Activated T-helper 17 cell treated with anti-CD3 and anti-CD28 coated beads, Interleukin-2, amount 50 U/mL, for 72 hours (primary cell): ENCODE data around the gene RASGEF1C. TPM values are rescaled to one million over a fixed set of nuclear protein-coding genes. Genes with fewer than 3 reads are reported as not detected.
A peak's percentile ranks its signal among the peaks of the same experiment; 100 is the strongest.
"Not testable (repeated sequence)": the region's sequence is repeated elsewhere in the genome, so short reads cannot be mapped to it uniquely, and the experiment has no call there.

ENCODE experiments used
- ATAC-seq: fragments of 150-1000 bp; cut with Tn5 transposase; replicated peaks from 2 replicates; pipeline ENCODE4 v1.10.0; 2021; ENCODE audit warnings: mild to moderate bottlenecking, moderate library complexity
- H3K27ac Mint-ChIP-seq: one replicate; pipeline ENCODE4 v1.8.0; 2022; ENCODE audit warnings: mixed read lengths
- H3K27me3 Mint-ChIP-seq: one replicate; pipeline ENCODE4 v1.8.0; 2022; ENCODE audit warnings: mixed read lengths
- H3K36me3 Mint-ChIP-seq: one replicate; pipeline ENCODE4 v1.8.0; 2022; ENCODE audit warnings: low read depth, mild to moderate bottlenecking, mixed read lengths
- H3K4me1 Mint-ChIP-seq: one replicate; pipeline ENCODE4 v1.8.0; 2022; ENCODE audit warnings: mixed read lengths
- H3K4me3 Mint-ChIP-seq: one replicate; pipeline ENCODE4 v1.8.0; 2022; ENCODE audit warnings: mild to moderate bottlenecking, mixed read lengths
- H3K9me3 Mint-ChIP-seq: one replicate; pipeline ENCODE4 v1.8.0; 2022; ENCODE audit warnings: mixed read lengths
- total RNA-seq, 2 donors: library from RNA; stranded (reverse); gene quantifications; one replicate each; pipeline ENCODE4 v1.2.3, GENCODE V29; 2022

RASGEF1C gene
- total RNA-seq, 2 donors from 2014 or later = not detected

DNA sequence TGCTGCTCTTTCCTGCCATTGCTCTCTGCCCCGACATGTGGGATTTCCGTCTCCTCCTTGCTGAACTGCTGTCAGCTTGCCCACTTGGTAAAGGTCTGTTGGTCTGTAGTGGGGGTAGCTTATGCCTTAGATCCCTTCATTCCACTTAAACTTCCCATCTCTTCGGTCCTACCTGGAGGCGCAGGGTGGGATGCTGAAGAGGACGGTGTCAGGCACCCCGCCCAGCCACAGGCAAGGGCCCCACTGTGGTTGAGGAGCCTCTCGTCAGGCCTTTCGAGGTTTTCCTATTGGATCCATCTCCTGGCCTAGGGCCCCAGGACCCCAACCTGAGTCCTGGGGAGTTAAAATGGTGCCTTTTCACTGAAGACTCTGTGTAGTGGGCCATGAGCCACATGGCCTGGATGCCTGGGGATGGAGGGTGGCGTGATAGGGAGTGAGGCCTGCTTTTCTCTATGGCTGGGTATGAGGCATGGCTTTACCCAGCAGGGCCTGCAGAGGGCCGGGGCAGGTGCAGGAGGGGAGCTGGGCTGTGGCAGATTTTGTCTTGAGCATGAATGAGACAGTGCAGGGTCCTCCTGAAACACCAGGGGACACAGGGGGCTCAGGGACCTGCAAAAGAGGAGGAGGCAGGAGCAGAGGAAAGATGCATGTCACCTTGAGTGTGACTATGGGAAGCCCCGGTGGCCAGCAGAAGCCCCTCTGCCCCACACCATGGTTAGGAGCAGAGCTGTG is 111.7 kb downstream of the RASGEF1C start:
- Mint-ChIP-seq H3K9me3 (no peaks in the 10 kb centered on the region), H3K36me3 (no peaks in the 10 kb centered on the region), H3K27ac (no peak overlapping the region), H3K4me3 (no peak overlapping the region), H3K27me3 (peaks cover 5% of the 10 kb centered on the region), H3K4me1 (no peaks in the 10 kb centered on the region)
- ATAC-seq = no peak

DNA sequence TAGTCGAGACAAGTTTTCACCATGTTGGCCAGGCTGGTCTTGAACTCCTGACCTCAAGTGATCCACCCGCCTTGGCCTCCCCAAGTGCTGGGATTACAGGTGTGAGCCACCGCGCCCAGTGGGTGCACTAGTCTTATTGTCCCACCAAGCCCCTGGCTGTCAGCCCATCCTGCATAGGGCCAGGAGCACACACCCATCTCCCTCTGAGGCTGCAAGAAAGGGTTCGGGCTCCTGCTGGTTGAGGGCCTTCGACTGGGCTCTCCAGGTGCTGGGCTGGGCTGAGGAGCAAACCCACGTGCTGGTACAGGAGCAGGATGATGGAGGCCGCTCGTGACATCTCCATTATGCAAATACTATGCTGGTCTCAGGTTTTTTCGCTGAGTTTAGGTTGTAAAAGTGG is 112.4 kb downstream of the RASGEF1C start:
- Mint-ChIP-seq H3K4me3 (no peak overlapping the region), H3K27me3 (peaks cover 5% of the 10 kb centered on the region), H3K4me1 (peaks cover under 1% of the 10 kb centered on the region), H3K36me3 (no peaks in the 10 kb centered on the region), H3K9me3 (no peaks in the 10 kb centered on the region), H3K27ac (no peak overlapping the region)
- no peak for ATAC-seq

DNA sequence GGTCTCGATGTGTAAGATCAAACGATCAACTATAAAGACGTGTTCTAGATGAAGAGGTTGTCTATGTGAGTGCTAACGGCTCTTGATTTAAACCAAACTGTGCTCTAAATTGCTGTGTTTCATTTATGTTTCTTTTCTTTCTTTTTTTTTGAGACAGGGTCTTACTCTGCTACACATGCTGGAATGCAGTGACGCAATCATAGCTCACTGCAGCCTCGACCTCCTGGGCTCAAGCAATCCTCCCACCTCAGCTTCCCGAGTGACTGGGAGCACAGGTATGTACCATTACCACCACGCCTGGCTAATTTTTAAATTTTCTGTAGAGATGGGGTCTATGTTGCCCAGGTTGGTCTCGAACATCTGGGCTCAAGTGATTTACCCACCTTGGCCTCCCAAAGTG is 113.5 kb downstream of the RASGEF1C start:
- H3K27me3 Mint-ChIP-seq = peaks cover 5% of the 10 kb centered on the region
- H3K27ac Mint-ChIP-seq = no peak overlapping the region
- no peak overlapping the region for H3K4me3 Mint-ChIP-seq
- peaks cover 5% of the 10 kb centered on the region for H3K4me1 Mint-ChIP-seq
- no peaks in the 10 kb centered on the region for H3K36me3 Mint-ChIP-seq
- H3K9me3 Mint-ChIP-seq = no peaks in the 10 kb centered on the region
- no peak for ATAC-seq

DNA sequence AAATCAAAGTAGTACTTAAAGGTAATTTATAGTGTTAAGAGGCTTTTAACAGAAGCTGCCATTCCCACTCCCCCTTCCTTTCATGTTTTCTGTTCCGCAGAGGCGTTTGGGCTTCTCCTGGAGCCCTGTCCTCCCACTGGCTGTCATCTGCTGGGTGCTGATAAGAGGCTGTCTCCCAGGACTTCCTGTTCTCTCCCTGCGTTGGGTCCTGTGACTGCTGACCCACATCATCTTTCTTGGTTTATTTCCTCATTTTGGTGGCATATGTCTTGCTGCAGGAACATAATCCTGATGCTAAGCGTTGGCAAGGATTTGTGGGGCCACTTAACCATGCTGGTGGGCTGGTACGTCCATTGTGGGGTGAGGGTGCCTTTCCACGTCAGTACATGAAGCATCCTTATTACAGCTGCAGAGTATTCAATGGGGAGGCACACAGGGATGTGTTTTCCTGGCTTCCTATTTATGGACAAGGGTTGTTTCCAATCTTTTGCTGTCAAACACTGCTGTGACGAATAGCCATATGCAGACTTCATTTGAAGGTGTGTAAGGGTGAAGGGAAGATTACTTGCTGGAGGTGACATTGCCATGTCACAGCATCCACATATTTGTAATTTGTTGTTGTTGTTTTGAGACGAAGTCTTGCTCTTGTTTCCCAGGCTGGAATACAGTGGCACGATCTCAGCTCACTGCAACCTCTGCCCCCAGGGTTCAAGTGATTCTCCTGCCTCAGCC is 115.2 kb downstream of the RASGEF1C start:
- Mint-ChIP-seq H3K9me3 (no peaks in the 10 kb centered on the region), H3K4me3 (no peak overlapping the region), H3K36me3 (no peaks in the 10 kb centered on the region), H3K27ac (no peak overlapping the region), H3K27me3 (peaks cover 5% of the 10 kb centered on the region), H3K4me1 (peaks cover 5% of the 10 kb centered on the region)
- no peak for ATAC-seq

DNA sequence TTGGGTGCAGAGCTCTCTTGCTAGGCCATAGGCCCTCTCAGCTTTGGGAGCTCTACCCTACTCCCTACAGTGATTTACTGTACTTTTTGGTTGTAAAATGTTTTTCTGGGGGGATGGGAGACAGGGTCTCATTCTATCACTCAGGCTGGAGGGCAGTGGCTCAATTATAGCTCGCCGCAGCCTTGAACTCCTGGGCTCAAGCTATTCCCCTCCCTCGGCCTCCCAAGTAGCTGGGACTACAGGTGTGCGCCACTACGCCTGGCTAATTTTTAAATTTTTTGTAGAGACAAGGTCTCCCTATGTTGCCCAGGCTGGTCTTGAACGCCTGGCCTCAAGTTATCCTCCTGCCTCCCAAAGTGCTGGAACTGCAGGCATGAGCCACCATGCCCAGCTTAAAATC is 115.8 kb downstream of the RASGEF1C start:
- Mint-ChIP-seq H3K4me3 (no peak overlapping the region), H3K9me3 (no peaks in the 10 kb centered on the region)

DNA sequence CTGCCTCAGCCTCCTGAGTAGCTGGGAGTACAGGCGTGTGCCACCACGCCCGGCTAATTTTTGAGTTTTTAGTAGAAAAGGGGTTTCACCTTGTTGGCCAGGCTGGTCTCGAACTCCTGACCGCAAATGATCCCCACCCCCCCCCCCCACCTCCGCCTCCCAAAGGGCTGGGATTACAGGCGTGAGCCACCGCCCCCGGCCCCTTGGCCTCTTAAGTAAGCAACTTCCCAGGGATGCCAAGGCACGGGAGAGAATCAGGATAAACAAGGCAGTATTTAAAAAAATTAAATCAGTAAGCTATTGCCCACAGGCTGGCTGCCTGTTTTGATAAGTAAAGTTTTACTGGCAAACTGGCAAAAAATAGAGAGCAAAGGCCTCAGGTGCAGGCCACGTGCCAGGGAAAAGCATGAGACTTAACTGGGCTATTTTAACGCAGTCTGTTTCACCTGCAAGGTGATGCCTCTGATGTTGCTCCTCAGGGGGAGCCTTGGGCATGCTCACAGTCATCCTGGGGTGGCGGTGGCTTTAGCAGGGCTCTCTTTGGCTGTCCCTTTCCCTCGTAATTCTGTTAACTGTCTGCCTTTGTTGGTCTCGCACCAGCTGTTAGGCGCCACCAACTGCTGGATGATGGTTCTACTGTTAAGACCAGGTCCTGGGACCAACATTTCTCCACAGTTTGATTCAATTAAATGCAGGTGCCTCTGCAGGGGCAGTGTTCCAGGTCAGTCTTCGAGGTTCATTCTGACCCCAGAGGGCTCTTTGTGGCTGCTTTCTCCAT is 118.1 kb downstream of the RASGEF1C start:
- H3K4me3 Mint-ChIP-seq = peak overlapping the region; percentile 47
- H3K4me1 Mint-ChIP-seq = peaks cover 5% of the 10 kb centered on the region
- peak overlapping the region; percentile 43 for H3K27ac Mint-ChIP-seq
- no peak for ATAC-seq
- H3K27me3 Mint-ChIP-seq = peaks cover 5% of the 10 kb centered on the region
- H3K36me3 Mint-ChIP-seq = no peaks in the 10 kb centered on the region
- no peaks in the 10 kb centered on the region for H3K9me3 Mint-ChIP-seq

More for the DNA sequence above, 115.8 kb downstream of the RASGEF1C start:
- H3K27ac Mint-ChIP-seq = no peak overlapping the region
- no peaks in the 10 kb centered on the region for H3K36me3 Mint-ChIP-seq
- no peak for ATAC-seq
- peaks cover 5% of the 10 kb centered on the region for H3K27me3 Mint-ChIP-seq
- H3K4me1 Mint-ChIP-seq = peaks cover 5% of the 10 kb centered on the region

DNA sequence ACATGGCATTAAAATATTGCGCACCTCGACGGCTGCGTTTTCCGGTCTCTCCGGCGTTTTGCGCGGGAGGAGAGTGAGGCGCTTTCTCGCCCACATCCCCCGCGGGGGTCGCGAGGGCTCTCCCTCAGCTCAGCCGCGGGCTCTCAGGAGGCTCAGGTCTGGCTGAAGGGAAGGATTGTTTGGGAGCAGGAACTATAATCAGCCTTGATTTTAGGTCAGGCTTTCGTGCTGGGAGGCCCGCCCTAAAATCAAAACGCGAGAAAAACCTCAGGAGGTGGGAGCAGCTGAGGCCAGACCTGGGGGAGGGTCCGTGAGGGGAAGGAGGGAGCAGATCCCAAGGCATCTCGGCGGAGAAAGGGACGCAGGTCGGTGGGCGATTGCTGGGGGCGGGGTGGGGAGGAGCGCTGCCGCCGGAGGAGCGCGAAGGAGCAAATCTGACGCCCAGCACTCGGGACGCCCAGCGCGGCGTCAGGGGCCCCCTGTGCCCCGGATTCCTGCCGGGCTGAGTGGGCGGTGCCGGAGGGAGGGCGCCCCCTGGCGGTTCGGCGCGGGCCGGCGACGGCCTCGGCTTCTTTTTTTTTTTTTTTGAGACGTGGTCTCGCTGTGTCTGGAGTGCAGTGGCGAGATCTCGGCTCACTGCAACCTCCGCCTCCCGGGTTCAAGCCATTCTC is 118.8 kb downstream of the RASGEF1C start:
- Mint-ChIP-seq H3K36me3 (no peaks in the 10 kb centered on the region), H3K4me1 (peaks cover 5% of the 10 kb centered on the region), H3K27ac (peak overlapping the region; percentile 82), H3K4me3 (peak overlapping the region; percentile 79), H3K9me3 (no peaks in the 10 kb centered on the region), H3K27me3 (peaks cover 3% of the 10 kb centered on the region)
- peak; percentile 90 for ATAC-seq

DNA sequence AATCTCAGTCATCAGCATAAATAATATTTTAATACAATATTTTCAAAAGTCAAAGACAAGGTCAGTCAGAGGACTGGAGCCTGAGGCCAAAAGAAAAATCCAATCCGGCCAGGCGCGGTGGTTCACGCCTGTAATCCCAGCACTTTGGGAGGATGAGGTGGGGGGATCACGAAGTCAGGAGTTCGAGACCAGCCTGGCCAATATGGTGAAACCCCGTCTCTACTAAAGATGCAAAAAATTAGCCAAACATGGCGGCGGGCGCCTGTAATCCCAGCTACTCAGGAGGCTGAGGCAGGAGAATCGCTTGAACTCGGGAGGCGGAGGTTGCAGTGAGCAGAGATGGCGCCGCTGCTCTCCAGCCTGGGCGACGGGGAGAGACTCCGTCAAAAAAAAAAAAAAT is 119.4 kb downstream of the RASGEF1C start:
- not testable (repeated sequence) for H3K4me1 Mint-ChIP-seq, H3K36me3 Mint-ChIP-seq, H3K27me3 Mint-ChIP-seq, ATAC-seq, H3K9me3 Mint-ChIP-seq
- Mint-ChIP-seq H3K27ac (peak overlapping the region; percentile 82), H3K4me3 (peak overlapping the region; percentile 79)

DNA sequence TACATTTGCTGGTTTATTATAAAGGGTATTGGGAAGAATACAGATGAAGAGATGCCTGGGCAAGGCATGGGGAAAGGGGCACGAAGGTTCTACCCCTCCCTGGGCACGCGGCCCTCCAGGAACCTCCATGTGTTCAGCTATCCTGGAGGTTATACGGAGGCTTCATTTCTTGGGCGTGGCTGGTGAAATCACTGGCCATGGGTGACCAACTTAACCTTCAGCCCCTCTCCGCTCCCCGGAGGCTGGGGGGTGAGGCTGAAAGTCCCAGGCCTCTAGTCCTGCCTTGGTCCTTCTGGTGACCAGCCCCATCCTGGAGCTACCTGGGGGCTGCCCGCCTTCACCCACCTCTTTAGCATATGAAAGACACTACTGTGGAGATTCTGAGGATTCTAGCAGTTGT is 120.5 kb downstream of the RASGEF1C start:
- peaks cover 2% of the 10 kb centered on the region for H3K27me3 Mint-ChIP-seq
- H3K4me1 Mint-ChIP-seq = peaks cover 5% of the 10 kb centered on the region
- no peaks in the 10 kb centered on the region for H3K9me3 Mint-ChIP-seq
- no peak for ATAC-seq
- no peak overlapping the region for H3K4me3 Mint-ChIP-seq
- no peaks in the 10 kb centered on the region for H3K36me3 Mint-ChIP-seq
- no peak overlapping the region for H3K27ac Mint-ChIP-seq

DNA sequence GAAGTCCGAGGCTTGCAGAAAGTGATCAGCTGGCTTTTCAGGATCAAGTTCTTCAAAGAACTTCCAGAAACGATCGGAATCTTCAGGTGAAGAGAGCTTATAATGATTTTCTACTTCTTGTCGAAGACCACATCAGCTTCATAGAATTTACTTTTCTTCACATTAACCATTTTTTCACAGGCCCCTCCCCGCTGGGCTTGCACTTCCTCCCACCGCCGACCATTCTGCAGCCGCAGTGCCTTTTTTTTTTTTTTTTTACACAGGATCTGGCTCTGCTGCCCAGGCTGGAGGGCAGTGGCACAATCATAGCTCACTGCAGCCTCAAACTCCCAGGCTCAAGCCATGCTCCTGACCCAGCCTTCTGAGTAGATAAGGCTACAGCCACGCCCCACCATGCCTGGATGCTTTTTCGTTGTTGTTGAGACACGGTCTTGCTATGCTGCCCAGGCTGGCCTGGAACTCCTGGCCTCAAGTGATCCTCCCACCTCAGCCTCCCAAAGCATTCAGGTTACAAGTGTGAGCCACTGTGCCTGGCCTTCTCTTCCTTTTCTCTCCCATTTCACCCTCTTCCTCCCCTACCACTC is 122.1 kb downstream of the RASGEF1C start:
- no peak for ATAC-seq
- Mint-ChIP-seq H3K36me3 (no peaks in the 10 kb centered on the region), H3K27me3 (peaks cover 3% of the 10 kb centered on the region), H3K9me3 (no peaks in the 10 kb centered on the region), H3K27ac (no peak overlapping the region), H3K4me3 (no peak overlapping the region), H3K4me1 (peaks cover 5% of the 10 kb centered on the region)

DNA sequence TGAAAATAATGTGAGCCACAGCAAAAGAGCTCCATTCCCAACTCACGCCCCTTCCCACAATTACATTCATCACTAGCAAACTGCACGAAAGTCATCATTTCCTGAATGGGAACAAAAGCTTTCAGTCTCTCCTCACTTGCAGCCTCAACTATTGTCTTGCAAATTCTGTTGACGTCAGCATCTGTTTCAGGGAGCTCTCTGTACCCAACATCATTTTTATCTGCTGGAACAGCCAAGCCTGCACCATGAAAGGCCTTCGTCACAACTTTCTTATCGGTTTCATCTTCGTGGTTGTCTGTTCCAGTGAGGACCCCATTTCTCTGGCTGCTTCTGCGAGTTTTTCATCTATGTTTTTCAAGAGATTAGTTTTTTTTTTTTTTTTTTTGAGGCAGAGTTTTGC is 123.2 kb downstream of the RASGEF1C start:
- Mint-ChIP-seq H3K36me3 (no peaks in the 10 kb centered on the region), H3K9me3 (no peaks in the 10 kb centered on the region), H3K4me3 (no peak overlapping the region), H3K4me1 (no peaks in the 10 kb centered on the region), H3K27ac (no peak overlapping the region), H3K27me3 (peaks cover 6% of the 10 kb centered on the region)
- ATAC-seq = no peak

DNA sequence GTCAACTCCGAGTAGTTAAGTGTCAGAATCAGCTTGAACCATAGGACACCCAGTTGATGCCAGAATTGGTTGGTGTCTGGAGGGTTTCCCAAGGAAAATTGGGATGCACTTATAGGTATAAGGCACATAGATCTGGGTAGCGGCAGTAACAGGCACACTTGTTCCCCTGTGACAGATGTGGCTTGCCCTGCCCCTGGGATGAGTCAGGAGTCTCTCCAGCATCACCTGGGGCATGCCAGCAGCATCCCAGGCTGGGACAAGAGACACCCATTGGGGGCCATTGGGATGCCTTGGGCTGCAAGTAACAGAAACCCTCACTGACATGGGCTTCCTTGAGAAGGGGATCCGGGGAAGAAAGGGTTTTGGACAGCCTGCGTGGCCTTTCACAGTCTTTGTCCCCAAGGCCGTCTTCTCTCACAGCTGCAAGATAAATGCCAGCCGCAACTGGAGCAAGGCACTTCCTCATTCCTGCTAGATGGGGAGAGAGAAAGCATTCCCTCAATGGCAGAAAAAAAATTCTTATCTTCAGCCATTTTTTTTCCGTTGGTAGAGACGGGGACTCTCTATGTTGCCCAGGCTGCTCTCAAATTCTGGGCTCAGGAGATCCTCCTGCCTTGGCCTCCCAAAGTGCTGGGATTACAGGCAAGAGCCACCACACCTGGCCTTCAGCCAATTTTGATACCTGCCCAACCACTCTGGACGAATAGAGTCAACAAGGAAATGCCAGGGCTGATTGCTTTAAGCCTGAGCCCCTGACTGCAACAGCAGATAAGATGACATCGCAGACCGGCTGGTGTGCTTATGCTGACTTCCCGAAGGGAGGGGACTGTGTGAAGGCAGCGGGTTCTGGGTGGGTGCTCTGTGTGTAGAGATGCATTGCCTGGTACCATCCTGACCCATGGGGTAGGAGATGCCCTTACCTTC is 124.1 kb downstream of the RASGEF1C start:
- Mint-ChIP-seq H3K36me3 (no peaks in the 10 kb centered on the region), H3K4me3 (no peak overlapping the region), H3K9me3 (no peaks in the 10 kb centered on the region), H3K27me3 (peaks cover 9% of the 10 kb centered on the region), H3K4me1 (no peaks in the 10 kb centered on the region), H3K27ac (no peak overlapping the region)
- no peak for ATAC-seq

DNA sequence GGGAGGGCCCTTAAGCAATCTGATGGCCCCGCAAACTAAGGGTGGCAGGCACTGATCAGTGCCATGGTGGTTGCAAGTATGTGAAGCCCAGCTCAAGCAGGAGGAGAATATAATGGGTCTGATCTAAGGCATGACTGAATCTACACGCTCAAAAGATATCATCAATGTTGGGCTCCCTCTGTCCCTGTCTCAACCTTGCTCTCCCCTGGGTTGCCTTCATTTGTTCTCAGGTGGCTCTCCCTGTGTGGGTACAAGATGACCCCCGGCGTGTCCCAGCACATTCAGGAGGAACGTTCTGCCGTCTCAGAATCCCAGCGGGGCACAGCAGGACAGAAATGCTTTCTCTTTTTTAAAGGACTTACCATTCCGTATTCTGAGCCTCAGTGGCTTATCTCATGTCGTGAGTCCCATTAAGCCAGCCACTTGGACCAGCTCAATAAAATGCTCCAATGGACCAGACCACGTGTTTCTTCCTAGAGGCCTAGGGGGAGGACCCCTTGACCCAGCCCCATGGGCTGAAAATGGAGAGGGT is 125.4 kb downstream of the RASGEF1C start:
- Mint-ChIP-seq H3K4me3 (no peak overlapping the region), H3K27me3 (peaks cover 17% of the 10 kb centered on the region), H3K36me3 (no peaks in the 10 kb centered on the region), H3K9me3 (no peaks in the 10 kb centered on the region), H3K27ac (no peak overlapping the region), H3K4me1 (no peaks in the 10 kb centered on the region)
- ATAC-seq = no peak
